ENCODE measurements around the gene SDHA. TPM values are rescaled to one million over a fixed set of nuclear protein-coding genes. Genes with fewer than 3 reads are reported as not detected.

SDHA gene
- total and polyA plus RNA-seq, 10 of the 15 experiments (the other 5 are each of a cell fraction or from before 2014, with no cell fraction given): 63.3 to 205 (median 104) TPM

- Histone ChIP-seq H3K36me3 (ENCODE audit: control insufficient read depth in 2 of 2, insufficient read depth in 2 of 2, low read length in 1 of 2) (peaks cover 6 to 8% of the 10 kb centered on the region in 2 experiments; a peak in 3 of 4 replicates), H3K4me3 (no peak overlapping the region), H4K20me1 (ENCODE audit: control insufficient read depth, insufficient read depth) (peaks cover 3% of the 10 kb centered on the region; the same call in 1 of the 2 replicates), H3K4me2 (ENCODE audit: control insufficient read depth, insufficient read depth) (no peak overlapping the region), H3K27me3 (replicated peaks in 1 of 2; ENCODE audit: control insufficient read depth in 2 of 2, insufficient read depth in 2 of 2, low read length in 1 of 2) (no peaks in the 10 kb centered on the region), H2AFZ (ENCODE audit: control insufficient read depth, low read depth, low read length) (no peak overlapping the region), H3K27ac (ENCODE audit: control insufficient read depth, insufficient read depth) (no peak overlapping the region), H3K79me2 (ENCODE audit: control insufficient read depth, insufficient read depth, low read length) (peaks cover 6% of the 10 kb centered on the region), H3K9me3 (replicated peaks; ENCODE audit: control insufficient read depth, insufficient read depth, low read length) (no peaks in the 10 kb centered on the region), H3K9ac (ENCODE audit: control insufficient read depth, insufficient read depth, low read length) (no peak overlapping the region), H3K4me1 (ENCODE audit: control insufficient read depth, insufficient read depth, low read length) (no peaks in the 10 kb centered on the region)
- intact Hi-C loops (cut with micrococcal nuclease; ENCODE audit: unreplicated experiment): no loop called here
- ChIA-PET POLR2A (no interaction called here), SMC1A (ENCODE audit: uncharacterized antibody, unreplicated experiment) (no interaction called here), RAD21 (ENCODE audit: unreplicated experiment) (no interaction called here), CTCF (interaction anchor here (1.2 kb wide), 1 partner anchor 18 kb away, joined by 3 read pairs; no protein-coding TSS in a partner anchor)
- 95% methylated on average over 11 of the region's 11 CpGs for WGBS (ENCODE audit: insufficient coverage, insufficient replicate concordance, low lambda C conversion rate, missing lambda C conversion rate)
- FAIRE-seq: no peak
- in situ Hi-C loops (cut with MboI): no loop called here
- no peak for ATAC-seq
- DNase-seq (ENCODE audit: low read depth, low spot score): no peak
- BruUV-seq (replicated peaks): no TSS peak
- TF ChIP-seq BACH1 (IDR thresholded peaks at IDR 0.05; ENCODE audit: borderline replicate concordance): no peak
- no peak for TF ChIP-seq ZNF274 (IDR thresholded peaks at IDR 0.05; ENCODE audit: insufficient read depth, insufficient read length)
- no peak for TF ChIP-seq YY1 (IDR thresholded peaks at IDR 0.05; ENCODE audit: low read depth, low read length)
- TF ChIP-seq, protein P1, sequence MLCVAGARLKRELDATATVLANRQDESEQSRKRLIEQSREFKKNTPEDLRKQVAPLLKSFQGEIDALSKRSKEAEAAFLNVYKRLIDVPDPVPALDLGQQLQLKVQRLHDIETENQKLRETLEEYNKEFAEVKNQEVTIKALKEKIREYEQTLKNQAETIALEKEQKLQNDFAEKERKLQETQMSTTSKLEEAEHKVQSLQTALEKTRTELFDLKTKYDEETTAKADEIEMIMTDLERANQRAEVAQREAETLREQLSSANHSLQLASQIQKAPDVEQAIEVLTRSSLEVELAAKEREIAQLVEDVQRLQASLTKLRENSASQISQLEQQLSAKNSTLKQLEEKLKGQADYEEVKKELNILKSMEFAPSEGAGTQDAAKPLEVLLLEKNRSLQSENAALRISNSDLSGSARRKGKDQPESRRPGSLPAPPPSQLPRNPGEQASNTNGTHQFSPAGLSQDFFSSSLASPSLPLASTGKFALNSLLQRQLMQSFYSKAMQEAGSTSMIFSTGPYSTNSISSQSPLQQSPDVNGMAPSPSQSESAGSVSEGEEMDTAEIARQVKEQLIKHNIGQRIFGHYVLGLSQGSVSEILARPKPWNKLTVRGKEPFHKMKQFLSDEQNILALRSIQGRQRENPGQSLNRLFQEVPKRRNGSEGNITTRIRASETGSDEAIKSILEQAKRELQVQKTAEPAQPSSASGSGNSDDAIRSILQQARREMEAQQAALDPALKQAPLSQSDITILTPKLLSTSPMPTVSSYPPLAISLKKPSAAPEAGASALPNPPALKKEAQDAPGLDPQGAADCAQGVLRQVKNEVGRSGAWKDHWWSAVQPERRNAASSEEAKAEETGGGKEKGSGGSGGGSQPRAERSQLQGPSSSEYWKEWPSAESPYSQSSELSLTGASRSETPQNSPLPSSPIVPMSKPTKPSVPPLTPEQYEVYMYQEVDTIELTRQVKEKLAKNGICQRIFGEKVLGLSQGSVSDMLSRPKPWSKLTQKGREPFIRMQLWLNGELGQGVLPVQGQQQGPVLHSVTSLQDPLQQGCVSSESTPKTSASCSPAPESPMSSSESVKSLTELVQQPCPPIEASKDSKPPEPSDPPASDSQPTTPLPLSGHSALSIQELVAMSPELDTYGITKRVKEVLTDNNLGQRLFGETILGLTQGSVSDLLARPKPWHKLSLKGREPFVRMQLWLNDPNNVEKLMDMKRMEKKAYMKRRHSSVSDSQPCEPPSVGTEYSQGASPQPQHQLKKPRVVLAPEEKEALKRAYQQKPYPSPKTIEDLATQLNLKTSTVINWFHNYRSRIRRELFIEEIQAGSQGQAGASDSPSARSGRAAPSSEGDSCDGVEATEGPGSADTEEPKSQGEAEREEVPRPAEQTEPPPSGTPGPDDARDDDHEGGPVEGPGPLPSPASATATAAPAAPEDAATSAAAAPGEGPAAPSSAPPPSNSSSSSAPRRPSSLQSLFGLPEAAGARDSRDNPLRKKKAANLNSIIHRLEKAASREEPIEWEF (IDR thresholded peaks at IDR 0.05; ENCODE audit: insufficient replicate concordance, low read depth, low read length): no peak
- TF ChIP-seq ZNF384 (IDR thresholded peaks at IDR 0.05; ENCODE audit: borderline replicate concordance, low read depth, low read length): no peak
- no peak for TF ChIP-seq RAD51 (IDR thresholded peaks at IDR 0.05)
- TF ChIP-seq NFIC (IDR thresholded peaks at IDR 0.05; ENCODE audit: low read depth, low read length): no peak
- no peak for TF ChIP-seq MEF2B (IDR thresholded peaks at IDR 0.05; ENCODE audit: partially characterized antibody, poor library complexity, severe bottlenecking)
- TF ChIP-seq, protein P2, sequence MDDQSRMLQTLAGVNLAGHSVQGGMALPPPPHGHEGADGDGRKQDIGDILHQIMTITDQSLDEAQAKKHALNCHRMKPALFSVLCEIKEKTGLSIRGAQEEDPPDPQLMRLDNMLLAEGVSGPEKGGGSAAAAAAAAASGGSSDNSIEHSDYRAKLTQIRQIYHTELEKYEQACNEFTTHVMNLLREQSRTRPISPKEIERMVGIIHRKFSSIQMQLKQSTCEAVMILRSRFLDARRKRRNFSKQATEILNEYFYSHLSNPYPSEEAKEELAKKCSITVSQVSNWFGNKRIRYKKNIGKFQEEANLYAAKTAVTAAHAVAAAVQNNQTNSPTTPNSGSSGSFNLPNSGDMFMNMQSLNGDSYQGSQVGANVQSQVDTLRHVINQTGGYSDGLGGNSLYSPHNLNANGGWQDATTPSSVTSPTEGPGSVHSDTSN (IDR thresholded peaks at IDR 0.05; ENCODE audit: insufficient replicate concordance, low read depth, low read length): no peak
- no peak for TF ChIP-seq MYC (IDR thresholded peaks at IDR 0.05; ENCODE audit: insufficient read depth, insufficient read length, insufficient replicate concordance, low read length, severe bottlenecking)
- TF ChIP-seq EGR1 (IDR thresholded peaks at IDR 0.05; ENCODE audit: borderline replicate concordance in 1 of 2, low read depth in 2 of 2, low read length in 2 of 2): no peak
- TF ChIP-seq, protein P3, sequence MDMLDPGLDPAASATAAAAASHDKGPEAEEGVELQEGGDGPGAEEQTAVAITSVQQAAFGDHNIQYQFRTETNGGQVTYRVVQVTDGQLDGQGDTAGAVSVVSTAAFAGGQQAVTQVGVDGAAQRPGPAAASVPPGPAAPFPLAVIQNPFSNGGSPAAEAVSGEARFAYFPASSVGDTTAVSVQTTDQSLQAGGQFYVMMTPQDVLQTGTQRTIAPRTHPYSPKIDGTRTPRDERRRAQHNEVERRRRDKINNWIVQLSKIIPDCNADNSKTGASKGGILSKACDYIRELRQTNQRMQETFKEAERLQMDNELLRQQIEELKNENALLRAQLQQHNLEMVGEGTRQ (IDR thresholded peaks at IDR 0.05; ENCODE audit: borderline replicate concordance, low read depth, low read length): no peak
- no peak for TF ChIP-seq CEBPZ (IDR thresholded peaks at IDR 0.05; ENCODE audit: low read depth, low read length)
Measured at GRCh38 chr5:206406-206805, 11.7 kb upstream of the SDHA start.

Measured in GM12878 (cell line).